NCI-H446 treated with DMSO at 0.1 percent for 48 hours (cell line): ENCODE data around the gene CATSPER3.

Experiments
- DNase-seq: peaks from one replicate; lab custom pipeline; 2025; lab: John Stamatoyannopoulos, UW

The CATSPER3 gene

DNA sequence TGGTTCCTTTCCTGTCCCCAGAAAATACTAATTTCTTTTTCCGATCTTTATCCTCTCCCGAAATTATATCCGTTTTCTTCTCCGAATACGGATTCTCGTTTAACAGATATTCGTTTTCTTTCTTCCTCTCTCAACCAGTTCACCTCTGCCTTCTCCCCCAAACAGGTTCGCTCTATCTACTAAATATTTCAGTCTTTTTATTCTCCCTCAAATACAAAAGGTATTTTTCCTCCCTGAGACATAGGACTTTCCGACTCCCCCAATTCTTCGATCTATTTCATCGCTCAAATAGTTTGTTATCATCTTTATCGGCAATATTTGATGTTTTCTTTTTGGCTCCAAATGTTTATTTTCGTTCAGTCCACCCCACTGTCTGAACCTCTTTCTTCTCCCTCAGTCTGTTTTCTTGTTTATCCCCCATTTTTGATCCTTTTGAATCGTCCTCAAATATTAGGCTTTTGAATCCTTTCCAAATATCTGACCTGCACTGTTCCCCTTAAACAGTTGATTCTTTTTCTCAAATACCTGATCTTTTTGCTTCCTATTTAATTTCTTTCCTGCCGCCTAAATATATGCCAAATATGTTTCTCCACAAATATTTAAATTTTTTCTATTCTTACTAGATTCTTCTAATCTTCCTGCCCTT, 61.9 kb downstream of the CATSPER3 start:
- no peak for DNase-seq

DNA sequence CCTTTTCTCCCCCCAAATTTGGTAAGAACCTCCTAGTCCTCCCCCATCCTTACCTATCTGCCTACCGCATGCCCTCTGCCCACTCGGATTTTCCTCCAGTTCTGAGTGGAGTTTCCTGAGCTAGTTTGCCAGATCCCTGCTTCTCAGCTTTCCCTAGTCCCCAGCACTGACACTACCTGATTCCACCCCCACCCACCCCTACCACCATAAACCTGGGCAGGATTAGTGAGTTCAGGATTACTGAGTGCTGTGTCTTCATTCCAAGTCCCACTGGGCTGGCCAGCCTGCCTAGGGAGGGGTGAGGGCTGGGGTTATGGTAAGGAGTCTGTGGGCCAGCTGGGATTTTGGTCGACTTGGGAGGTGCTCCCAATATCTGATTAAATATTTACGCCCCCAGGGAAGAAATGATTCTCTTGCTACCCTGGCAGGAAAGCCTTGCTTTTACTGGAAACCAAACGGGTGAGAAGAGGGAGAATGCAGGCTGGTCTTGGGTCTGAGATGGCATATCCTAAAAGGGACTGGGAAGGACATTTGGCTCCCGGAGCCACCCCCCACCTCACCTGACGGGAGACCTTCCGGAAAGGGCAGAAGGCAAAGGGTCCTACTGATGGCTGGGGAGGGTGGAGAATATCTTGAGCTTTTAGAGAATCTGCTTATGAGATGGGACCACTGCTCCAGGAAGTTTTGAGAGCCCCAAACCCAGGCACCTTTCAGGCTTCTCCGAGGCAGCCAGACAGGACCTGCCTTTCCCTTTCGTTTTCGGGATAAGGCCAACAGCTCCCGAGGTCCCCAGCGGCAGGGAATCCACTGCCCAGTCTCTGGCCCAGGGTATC, 62.6 kb downstream of the CATSPER3 start:
- no peak for DNase-seq

DNA sequence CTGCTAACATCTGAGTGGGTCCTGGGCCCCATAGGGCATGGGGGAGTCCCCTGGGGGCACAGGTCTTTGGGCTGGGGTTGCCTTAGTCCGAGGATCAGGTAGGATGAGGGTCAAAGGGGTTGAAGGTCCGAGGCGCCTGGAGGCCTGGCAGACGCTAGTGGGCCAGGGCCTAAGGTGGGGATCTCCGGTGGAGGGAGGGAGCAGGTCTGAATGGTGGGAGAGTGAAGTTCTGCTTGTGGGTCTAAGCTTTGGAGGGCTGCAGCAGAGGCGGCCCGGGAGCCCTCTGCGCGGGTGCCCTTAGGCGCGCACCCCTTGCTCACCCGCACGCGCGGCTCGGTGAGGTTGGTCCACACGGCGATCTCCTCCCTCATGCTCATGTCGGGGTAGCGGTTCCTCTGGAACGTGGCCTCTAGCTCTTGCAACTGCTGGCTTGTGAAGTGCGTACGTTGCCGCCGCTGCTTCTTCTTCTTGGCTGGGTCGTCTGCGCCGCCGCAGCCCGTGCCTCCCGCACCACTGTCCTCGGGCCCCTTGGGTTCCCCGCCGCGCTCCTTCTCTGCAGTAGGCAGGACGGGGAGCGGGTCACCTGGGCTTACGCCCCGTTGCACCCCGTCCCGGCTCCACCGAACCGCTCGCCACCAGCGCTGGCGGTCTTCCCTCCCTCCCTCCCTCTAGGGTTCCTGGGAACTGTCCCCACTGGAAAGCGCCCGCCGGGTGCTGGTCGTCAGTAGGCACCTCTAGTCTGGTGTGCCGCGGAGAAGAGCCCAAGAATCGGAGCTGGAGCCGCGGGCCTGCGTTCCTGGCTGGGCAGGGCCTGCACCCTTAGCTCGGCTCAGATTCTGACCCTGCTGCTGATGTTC, 63.5 kb downstream of the CATSPER3 start:
- DNase-seq: no peak

DNA sequence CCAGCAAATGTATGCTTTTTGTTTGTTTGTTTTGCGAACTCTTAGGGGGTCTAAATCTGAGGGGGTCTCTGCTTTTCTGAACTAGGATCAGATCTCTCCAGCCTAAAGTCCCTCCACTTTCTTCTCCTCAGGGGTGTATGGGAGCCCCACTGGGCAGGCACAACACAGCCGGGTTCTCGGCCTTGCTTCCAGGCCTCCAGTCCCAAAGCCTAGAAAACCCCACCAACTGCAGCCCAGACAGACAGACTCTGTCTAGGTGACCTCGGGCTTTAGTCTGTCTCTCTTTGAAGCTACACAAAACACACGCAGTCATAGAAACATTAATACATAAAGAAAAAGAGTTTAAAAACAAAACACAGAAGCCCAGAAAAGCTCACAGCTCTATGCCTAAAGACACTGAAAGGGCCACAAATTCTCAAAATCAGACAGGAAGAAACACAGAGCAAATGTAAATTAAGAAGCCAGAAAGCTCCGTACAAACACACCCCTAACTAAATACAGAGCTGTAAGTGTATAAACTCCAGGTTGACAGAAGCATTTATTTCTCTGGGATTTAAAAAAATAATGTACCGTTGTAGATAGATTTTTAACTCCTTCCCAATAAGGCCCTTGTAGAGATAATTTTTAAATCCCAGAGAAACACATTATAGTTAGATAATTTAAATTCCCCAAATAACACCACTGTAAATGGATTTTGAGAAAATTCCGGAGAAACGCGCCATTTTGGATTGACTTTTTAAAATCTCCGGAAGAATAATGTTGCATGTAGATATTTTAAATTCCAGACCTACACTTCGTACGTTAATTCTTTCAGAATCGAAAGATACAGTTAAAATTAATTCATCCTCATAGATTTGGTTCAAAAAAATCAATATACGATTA, 64.3 kb downstream of the CATSPER3 start:
- no peak for DNase-seq

DNA sequence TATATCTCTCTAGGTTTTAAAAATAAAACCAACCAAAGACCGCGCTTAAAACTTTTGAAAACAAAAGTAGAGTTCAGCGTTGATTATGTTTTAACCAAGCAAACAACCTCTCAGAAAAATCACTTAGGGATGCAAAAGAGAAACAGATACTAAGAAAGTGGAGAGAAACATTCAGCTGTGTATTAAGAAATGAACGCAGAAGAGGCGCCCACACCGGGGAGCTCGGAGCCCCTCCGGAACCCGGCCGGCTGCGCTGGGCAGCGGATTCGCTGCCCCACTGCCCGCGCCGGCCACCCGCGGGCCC, 64.9 kb downstream of the CATSPER3 start:
- DNase-seq: no peak

DNA sequence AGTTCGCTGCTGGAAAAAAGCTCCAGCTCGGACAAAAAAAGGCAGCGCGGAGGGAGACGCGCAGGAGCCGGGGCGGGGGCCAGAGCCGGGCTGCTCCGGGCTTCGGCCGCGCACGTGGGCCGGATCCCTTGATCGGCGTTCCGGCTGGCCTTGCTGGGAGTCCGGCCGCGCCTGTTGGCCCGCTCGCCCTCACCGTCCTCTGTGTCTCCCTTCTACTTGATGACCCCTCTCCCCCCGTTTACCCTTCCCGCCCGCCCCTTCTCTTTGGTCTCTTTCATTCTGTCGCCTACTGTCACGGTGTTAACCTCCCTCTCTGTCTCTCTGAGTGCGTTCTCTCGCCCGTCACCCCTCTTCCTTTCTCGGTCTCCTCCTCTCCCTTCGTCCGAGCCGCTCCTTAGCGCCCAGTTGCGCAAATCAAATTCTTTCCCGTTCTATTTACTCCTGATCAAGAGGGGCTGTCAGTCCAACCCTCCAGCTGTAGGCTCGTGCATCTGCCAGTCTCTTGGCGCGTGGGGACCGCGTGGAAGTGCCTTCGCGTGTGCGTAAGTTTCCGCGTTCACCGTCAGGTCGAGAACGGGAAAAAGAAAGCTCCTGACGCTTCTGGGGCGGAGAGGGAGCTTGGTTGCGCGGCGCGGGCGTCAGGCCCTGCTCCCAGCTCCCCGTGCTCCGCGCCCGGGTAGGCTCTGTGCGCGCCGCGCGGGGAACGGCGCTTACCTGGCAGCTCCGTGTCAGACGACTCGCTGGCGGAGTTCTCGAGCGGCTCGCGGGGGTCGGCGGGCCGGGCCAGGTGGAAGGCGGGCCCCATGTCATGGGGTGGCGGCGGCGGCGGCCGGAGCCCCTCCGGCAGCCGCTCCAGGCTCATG, 65.5 kb downstream of the CATSPER3 start:
- no peak for DNase-seq

DNA sequence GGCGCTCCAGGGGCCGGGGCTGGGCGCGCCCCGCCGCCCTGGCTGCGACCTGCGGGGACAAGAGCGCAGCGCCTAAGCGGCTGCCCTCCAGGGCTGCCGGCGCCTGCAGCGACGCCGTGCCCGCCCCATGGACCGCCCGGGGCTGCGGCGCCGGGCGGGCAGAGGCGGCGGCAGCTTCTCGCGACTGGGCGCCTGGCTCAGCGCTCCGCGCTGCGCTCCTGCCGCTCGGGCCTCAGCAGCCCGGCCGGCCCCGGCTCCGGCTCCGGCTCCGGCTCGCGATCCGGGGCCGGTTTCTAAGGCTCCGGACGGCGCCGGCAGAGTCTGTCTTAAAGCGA, 66.2 kb downstream of the CATSPER3 start, which contains the start of gene PITX1:
TSS of gene PITX1 (minus strand) at position 328 of the 335 bp plus-strand sequence. CDS start 347 bp downstream, outside the sequence.
- no peak for DNase-seq

DNA sequence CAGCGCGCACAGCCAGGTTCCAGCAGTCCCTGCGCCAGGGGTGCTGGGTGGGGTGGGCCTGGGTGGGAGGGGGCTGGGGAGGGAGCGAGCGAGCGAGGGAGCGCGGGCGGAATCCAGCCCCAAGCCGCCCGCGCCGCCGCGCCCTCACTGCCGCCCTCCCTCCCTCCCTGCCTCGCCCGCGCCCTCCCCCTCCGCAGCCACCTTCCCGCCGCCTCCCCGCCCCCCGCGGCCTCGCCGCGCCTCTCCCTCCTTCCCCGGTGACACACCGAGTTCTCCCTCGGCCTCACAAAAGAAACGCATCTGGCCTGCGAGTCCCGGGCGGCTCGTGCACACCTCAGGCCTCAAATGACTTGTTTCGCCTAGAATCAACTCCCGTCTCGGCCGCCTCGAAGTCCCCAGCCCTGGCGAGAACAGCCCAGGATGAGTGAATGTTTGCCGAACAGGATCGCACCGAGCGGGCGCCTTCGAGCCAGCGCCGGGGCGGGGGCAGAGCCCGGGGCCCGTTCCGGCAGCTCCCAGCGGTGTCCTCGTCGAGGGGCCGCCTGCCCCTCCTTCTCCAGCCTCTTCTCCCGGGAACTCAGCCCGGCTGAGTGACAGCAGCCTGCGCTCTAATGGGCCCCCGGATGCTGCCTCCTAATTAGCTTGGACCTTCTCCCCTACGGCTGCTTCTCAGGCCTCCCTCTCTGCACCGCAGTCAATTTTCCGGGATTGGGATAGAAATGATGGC, 66.7 kb downstream of the CATSPER3 start:
- DNase-seq: no peak

DNA sequence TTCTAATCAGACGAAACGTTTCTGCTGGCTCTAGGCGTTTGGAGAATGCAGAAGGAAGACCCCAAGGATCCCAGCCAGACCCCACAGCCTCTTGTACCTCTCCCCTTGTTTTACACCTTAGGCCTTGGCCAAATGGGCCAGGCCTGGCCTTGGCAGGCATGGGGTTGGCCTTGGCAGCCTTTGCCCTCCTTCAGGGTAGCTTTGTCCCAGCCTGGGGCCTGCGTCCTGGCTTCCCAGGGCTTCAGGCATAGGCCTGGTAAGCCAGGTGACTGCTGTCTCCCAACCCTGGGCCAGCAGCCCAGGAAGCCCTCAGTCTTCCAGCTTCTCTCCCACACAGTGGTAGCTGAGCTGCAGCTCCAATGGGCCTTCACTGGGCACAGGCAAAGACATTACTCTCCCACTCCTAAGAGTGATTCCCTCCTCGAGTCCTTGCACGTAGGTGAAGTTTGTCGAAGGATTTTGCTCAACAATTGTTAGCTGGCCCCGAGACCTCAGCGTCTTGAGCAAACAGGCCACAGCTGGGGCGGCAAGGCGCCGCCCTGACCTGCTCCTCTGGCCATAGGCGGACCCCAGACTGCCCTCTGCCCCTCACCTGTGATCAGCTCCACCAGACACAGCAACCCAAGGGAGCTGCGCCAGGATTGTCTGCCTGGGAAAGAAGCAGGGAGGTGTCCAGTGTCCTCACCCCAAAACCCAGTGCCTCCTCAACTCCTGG, 67.4 kb downstream of the CATSPER3 start:
- no peak for DNase-seq

DNA sequence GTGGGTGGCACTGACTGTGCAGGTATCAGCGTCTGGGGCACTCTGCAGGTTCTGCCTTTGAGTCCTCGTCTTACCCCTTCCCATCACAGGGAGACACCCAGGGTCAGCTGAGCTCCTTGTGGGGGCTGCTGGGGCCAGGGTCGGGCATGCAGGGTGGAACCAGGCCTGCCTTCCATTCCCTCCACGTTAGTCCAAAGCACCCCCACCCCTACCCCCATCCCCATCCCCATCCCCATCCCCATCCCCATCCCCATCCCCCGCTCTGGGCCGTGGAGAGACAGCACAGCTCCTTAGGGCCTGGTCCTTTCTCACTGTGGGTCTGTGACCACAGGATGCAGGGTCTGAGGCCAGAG, 67.9 kb downstream of the CATSPER3 start:
- DNase-seq: no peak

DNA sequence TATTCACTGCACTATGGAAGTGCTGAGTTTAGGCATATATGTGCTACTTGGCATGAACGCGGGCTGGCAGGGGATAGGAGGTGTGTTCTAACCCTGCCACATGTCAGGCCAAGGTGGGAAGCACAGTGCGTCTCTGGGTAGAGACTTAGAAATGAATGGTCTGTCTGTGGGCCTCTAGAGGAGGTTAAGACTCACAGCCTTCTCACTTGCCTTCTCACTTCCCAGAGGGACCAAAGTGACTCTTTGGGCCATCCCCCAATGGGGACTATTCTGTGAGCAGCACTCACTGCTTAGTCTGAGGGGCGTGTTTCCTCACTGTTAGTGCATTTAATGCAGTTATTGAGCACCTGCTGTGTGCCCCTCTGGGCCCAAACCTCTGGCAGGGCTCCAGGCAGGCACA, 68.7 kb downstream of the CATSPER3 start:
- DNase-seq: no peak

DNA sequence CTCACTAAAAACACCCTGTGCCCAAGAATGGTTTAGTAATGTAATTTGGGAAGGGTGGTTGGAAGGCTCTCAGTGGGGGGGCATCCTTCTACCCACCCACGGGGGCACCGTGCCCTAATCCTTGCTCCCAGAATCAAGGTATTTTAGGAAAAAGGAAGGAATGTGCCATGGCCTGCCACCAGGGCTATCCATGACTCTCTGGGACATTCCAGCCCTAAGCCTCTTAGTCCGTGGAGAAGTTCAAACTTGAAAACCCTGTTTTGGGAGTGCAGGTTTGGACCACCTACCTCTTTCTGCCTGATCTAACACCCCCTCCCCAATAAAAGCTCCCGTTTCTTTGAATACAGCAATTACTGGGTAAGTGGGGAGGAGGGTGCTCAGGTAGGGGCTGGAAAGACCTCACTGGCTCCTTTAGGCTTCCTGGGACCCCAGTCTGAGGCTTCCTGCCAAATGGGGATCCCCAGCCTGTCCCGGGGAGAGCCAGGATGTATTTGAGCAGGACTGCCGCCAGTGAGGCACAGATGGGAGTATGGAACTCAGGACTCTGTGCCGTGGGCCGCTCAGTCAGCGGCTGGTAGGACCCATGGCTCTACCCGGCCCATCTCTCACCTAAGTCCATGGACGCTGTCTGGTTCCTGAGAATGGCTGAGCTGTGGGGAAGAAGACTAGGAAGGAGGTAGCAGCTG, 70.0 kb downstream of the CATSPER3 start:
- no peak for DNase-seq

DNA sequence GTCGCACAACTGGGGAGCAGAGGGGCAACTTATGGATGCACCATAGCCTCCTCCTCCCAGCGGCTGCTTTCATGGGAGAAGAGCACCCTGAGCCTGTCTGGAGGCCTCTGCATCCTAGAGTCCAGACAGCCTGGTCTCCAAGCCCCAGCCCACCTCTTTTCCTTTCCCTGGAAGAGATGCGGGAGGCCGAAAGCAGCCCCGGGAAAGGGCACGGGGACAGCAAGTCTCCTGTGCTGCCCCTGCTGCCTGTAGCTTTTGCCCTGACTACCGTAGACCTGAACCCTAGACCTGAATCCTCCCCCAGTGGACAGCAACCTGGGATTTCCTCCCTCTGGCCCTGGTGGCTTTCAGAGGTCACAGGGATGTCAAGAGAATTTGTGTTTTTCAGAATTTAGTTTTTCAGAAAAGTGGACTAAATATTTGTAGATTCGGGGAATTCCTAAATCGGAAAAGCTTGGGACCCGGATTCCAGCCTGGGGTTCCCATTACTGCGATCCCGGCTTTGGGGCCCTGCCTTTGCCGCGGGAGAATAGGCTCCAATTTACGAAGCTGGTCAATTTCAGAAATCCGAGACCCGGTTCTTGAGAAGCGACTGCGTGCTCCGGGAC, 70.6 kb downstream of the CATSPER3 start:
- DNase-seq: no peak

DNA sequence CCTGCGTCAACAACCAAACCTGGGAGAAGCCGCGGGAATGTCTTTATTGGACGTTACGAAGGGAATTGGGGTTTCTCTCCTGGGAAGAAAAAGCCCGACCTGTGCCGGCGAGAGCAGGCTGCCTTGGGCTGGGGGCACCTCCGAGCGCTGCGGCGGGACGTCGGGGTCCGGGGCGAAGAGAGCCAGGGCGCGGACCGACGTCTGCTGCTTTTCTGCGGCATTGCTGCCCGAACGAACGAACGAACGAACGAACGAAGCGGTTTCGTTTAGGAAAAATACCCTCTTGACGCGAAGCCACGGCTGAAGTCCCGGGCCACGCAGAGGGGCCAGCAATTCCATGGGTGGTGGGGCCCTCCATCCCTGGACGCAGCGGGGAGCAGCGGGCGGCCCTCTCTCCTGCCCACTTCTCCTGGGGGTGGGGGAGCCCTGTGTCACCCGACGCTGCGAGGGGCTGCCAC, 71.1 kb downstream of the CATSPER3 start:
- DNase-seq: no peak

DNA sequence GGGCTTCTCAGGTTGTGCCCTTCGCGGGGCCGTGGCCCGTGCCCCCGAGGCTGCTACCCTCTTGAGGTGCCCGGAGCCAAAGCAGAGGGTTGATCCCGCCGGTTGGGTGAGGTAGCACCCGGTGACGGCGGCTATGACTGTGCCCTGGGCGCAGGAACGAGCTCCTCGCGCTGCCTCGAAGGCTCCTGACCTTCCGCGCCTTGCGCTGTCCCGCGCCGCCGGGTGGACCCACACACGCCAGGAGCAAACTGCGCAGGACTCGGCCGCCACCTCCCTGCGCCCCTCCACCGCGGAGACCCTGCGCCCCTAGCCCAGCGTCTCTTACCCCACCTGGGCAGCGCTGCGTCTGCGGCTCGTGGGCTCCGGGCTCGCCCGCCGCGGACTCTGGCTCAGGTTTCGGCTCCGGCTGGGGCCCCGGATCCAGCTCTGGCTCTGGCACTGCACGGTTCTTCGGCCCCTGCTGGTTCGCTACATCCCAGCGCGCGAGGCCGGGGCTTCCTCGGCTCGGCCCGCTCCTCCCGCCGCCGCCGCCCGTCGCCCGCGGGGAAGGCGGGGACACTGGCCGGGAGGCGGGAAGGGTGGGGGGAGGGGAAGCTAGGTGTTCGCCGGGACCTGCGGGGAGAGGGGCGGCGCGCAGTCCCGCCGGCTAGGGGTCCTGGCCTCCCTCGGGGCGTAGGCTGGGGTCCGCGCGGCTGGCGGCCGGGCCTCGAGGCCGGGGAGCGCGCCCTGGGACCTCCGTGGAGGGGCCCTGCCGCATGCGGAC, 71.7 kb downstream of the CATSPER3 start:
- DNase-seq: no peak

DNA sequence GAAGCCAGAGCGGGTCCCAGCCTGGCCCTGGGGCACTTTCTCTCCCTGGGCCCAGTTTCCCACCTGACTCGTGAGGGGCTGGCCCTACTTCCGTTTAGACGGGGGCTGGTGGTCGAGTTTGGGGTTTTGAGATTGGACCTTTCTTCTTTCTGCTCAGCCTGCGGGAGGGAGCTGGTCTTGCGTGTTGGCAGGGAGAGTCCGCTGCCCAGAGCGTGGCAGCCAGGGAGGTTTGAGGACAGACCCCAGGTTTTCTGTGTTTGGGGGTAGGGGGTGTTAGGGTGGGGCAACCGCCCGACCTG, 72.3 kb downstream of the CATSPER3 start:
- no peak for DNase-seq

DNA sequence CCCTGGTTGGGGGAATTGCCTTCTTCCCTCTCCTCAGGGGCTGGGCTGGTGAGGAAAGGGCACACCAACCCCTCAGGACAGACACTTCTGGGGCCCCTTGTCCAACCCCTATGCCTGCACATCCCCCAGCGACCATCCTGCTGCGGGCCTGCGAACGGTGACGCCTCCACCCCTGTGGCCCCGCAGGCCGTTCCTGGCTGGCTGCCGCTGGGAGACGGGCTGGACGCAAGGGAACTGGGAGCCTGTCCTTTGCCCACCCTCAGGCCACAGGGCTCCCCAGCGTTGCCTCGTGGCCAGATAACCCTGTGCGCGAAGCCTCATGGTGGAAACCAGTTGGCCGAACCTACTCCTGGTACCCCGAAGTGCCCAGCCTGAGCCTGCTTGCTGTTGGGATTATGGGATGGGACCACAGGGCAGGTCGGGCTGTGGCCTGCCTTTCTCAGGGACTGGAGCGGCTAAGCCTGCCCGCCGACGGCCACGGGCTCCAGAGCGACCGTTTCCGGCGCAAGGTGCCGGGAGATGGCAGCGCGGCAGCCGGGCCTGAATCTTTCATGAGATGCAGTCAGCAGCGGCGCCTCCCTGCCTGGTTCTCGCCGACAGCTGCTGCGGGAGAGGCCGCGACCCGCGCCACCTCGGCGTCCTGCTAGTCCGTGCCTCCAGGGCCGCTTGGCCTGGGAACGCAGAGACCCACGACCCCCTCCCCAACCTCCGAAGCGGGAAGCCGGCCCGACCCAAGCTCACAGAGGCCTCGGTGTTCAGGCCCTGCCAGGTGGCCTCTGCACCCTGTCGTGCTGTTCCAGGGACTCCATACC, 72.8 kb downstream of the CATSPER3 start:
- DNase-seq: no peak
